Lung microvascular endothelial cell (primary cell): ENCODE results near the gene DAZAP1. TPM values are rescaled to one million over a fixed set of nuclear protein-coding genes. Genes with fewer than 3 reads are reported as not detected.

ENCODE experiments used
- total RNA-seq: library from RNA; depleted of rRNA; stranded (reverse); fragments of >200 nt; gene quantifications from 2 replicates; pipeline ENCODE4 v1.2.1, GENCODE V29; 2014

The DAZAP1 gene
- total RNA-seq, 1 donor from 2014 or later = 46.4 TPM

Other genes starting within 250 kb of the DAZAP1 start
- gene SBNO2, start 233.3 kb upstream of the DAZAP1 start, total RNA-seq = 14.8 and 28.2 TPM in 2 replicates
- gene STK11, start 201.8 kb upstream of the DAZAP1 start, total RNA-seq = 46.6 and 70.4 TPM in 2 replicates
- 0.65 and 1.2 TPM in 2 replicates for gene CBARP, start 169.6 kb upstream of the DAZAP1 start, total RNA-seq
- gene ATP5F1D, start 165.8 kb upstream of the DAZAP1 start, total RNA-seq = 15.7 and 16.3 TPM in 2 replicates
- gene MIDN, start 159.0 kb upstream of the DAZAP1 start, total RNA-seq = 3.2 and 5.4 TPM in 2 replicates
- 95.4 and 115 TPM in 2 replicates for gene CIRBP, start 138.3 kb upstream of the DAZAP1 start, total RNA-seq
- gene FAM174C, start 132.1 kb upstream of the DAZAP1 start, total RNA-seq = 16.9 and 17.0 TPM in 2 replicates
- under 0.01 TPM in 1 of 2 replicates, not detected in the other for gene EFNA2, start 121.7 kb upstream of the DAZAP1 start, total RNA-seq
- gene NDUFS7, start 23.7 kb upstream of the DAZAP1 start, total RNA-seq = 64.9 and 110 TPM in 2 replicates
- 8.3 and 12.6 TPM in 2 replicates for gene GAMT, start 6.0 kb upstream of the DAZAP1 start, total RNA-seq
- 338 and 383 TPM in 2 replicates for gene RPS15, start 30.8 kb downstream of the DAZAP1 start, total RNA-seq
- under 0.01 TPM in 2 replicates for gene APC2, start 42.5 kb downstream of the DAZAP1 start, total RNA-seq
- gene C19orf25, start 71.6 kb downstream of the DAZAP1 start, total RNA-seq = 13.5 and 17.5 TPM in 2 replicates
- gene PCSK4, start 82.8 kb downstream of the DAZAP1 start, total RNA-seq = 0.44 and 0.60 TPM in 2 replicates
- gene REEP6, start 83.6 kb downstream of the DAZAP1 start, total RNA-seq = 0.20 and 0.44 TPM in 2 replicates
- not detected in 2 replicates for gene ADAMTSL5, start 105.4 kb downstream of the DAZAP1 start, total RNA-seq
- gene PLK5, start 116.5 kb downstream of the DAZAP1 start, total RNA-seq = not detected in 2 replicates
- 41.6 and 75.6 TPM in 2 replicates for gene MEX3D, start 160.7 kb downstream of the DAZAP1 start, total RNA-seq
- 46.0 and 79.4 TPM in 2 replicates for gene MBD3, start 185.3 kb downstream of the DAZAP1 start, total RNA-seq
- gene UQCR11, start 197.9 kb downstream of the DAZAP1 start, total RNA-seq = 127 and 151 TPM in 2 replicates
- 47.9 and 48.6 TPM in 2 replicates for gene TCF3, start 245.0 kb downstream of the DAZAP1 start, total RNA-seq